CD14-positive monocyte (primary cell): ENCODE measurements around the gene CTRB1. TPM values are rescaled to one million over a fixed set of nuclear protein-coding genes. Genes with fewer than 3 reads are reported as not detected.
A peak's percentile ranks its signal among the peaks of the same experiment; 100 is the strongest.
"Not testable (repeated sequence)": the region's sequence is repeated elsewhere in the genome, so short reads cannot be mapped to it uniquely, and the experiment has no call there.

Experiments
- DNase-seq, 3 donors: peaks; one replicate each; pipeline ENCODE4 v3.0.0-alpha.2; 2011 to 2022
- H2AFZ ChIP-seq: 2 replicates; pipeline ENCODE4 v1.6.0; 2012; ENCODE audit warnings: mild to moderate bottlenecking, low read depth, low read length, inconsistent platforms; ENCODE audit not compliant: insufficient read depth, poor library complexity, severe bottlenecking
- H3K27ac ChIP-seq, 2 donors: 1 replicate in 1 of 2; 2 replicates in 1 of 2; pipeline ENCODE4 v1.5.1; 2012 to 2013; ENCODE audit warnings: low read length in 2 of 2, control low read depth in 1 of 2, inconsistent platforms in 1 of 2, low read depth in 1 of 2, mild to moderate bottlenecking in 1 of 2
- H3K27me3 ChIP-seq, 2 donors: one replicate each; pipeline versions ENCODE4 v1.6.0 to v1.6.1; 2011 to 2013; ENCODE audit warnings: low read length in 2 of 2; ENCODE audit not compliant: control insufficient read depth in 2 of 2, insufficient read depth in 2 of 2
- H3K36me3 ChIP-seq, 2 donors: replicated peaks in 1 of 2; 1 replicate in 1 of 2; 2 replicates in 1 of 2; pipeline versions ENCODE4 v1.5.1 to v1.6.1; 2012 to 2013; ENCODE audit warnings: low read length in 2 of 2, control low read depth in 1 of 2, inconsistent platforms in 1 of 2, mild to moderate bottlenecking in 1 of 2; ENCODE audit not compliant: insufficient read depth in 2 of 2, control insufficient read depth in 1 of 2
- H3K4me1 ChIP-seq, 2 donors: 1 replicate in 1 of 2; 2 replicates in 1 of 2; pipeline versions ENCODE4 v1.5.1 to v1.6.1; 2012 to 2013; ENCODE audit warnings: low read length in 2 of 2, control low read depth in 1 of 2, inconsistent platforms in 1 of 2, mild to moderate bottlenecking in 1 of 2, moderate library complexity in 1 of 2; ENCODE audit not compliant: insufficient read depth in 2 of 2, control insufficient read depth in 1 of 2
- H3K4me2 ChIP-seq: replicated peaks from 2 replicates; pipeline ENCODE3; 2012; ENCODE audit warnings: low read length, moderate library complexity, mild to moderate bottlenecking; ENCODE audit not compliant: poor library complexity, severe bottlenecking; ENCODE audit errors: extremely low read depth
- H3K4me3 ChIP-seq, 3 experiments: fragments of 200-600 bp in 1 of 3; sonication (generic) in 1 of 3; replicated peaks in 1 of 3; 1 replicate in 2 of 3; 2 replicates in 1 of 3; pipeline ENCODE4 v1.5.1; 2011 to 2013; ENCODE audit warnings: low read length in 3 of 3, mild to moderate bottlenecking in 3 of 3, control low read depth in 2 of 3, low read depth in 2 of 3, inconsistent platforms in 1 of 3, moderate library complexity in 1 of 3
- H3K79me2 ChIP-seq: 2 replicates; pipeline ENCODE4 v1.6.0; 2012; ENCODE audit warnings: mild to moderate bottlenecking, control low read depth, inconsistent platforms, low read length, moderate library complexity; ENCODE audit not compliant: insufficient read depth
- H3K9ac ChIP-seq: 2 replicates; pipeline ENCODE4 v1.6.0; 2017; ENCODE audit warnings: low read length, mild to moderate bottlenecking; ENCODE audit not compliant: insufficient read depth, poor library complexity, severe bottlenecking
- H3K9me3 ChIP-seq, 2 donors: replicated peaks in 1 of 2; 1 replicate in 1 of 2; 2 replicates in 1 of 2; pipeline versions ENCODE4 v1.5.1 to v1.6.1; 2012 to 2013; ENCODE audit warnings: low read length in 2 of 2, control low read depth in 1 of 2; ENCODE audit not compliant: control insufficient read depth in 1 of 2, insufficient read depth in 1 of 2
- H4K20me1 ChIP-seq: 2 replicates; pipeline ENCODE4 v1.6.0; 2012; ENCODE audit warnings: mild to moderate bottlenecking, low read length, control low read depth, moderate library complexity; ENCODE audit not compliant: insufficient read depth
- H3K27ac Mint-ChIP-seq, 7 donors: one replicate each; pipeline ENCODE4 v1.8.0; 2020; ENCODE audit warnings: mild to moderate bottlenecking in 7 of 7, mixed read lengths in 7 of 7, moderate library complexity in 6 of 7, inconsistent platforms in 2 of 7
- H3K27me3 Mint-ChIP-seq, 3 donors: one replicate each; pipeline ENCODE4 v1.8.0; 2021 to 2022; ENCODE audit warnings: low read depth in 3 of 3, mild to moderate bottlenecking in 3 of 3, mixed read lengths in 3 of 3, moderate library complexity in 3 of 3, inconsistent platforms in 1 of 3
- H3K36me3 Mint-ChIP-seq, 2 donors: one replicate each; pipeline ENCODE4 v1.8.0; 2020; ENCODE audit warnings: mixed read lengths in 2 of 2, inconsistent platforms in 1 of 2, mild to moderate bottlenecking in 1 of 2
- H3K4me1 Mint-ChIP-seq: one replicate; pipeline ENCODE4 v1.8.0; 2020; ENCODE audit warnings: mild to moderate bottlenecking, mixed read lengths
- H3K4me3 Mint-ChIP-seq, 2 donors: one replicate each; pipeline ENCODE4 v1.8.0; 2020; ENCODE audit warnings: mild to moderate bottlenecking in 2 of 2, mixed read lengths in 2 of 2, moderate library complexity in 1 of 2
- H3K9me3 Mint-ChIP-seq, 7 donors: one replicate each; pipeline ENCODE4 v1.8.0; 2020 to 2022; ENCODE audit warnings: mixed read lengths in 7 of 7, mild to moderate bottlenecking in 6 of 7, moderate library complexity in 6 of 7, inconsistent platforms in 2 of 7
- WGBS: methylation state at CpG from one replicate; pipeline ENCODE4 v1.1.5; 2013; ENCODE audit warnings: missing lambda C conversion rate; ENCODE audit not compliant: insufficient coverage; 5-methylcytosine and 5-hydroxymethylcytosine counted together
- intact Hi-C, 2 donors: fragments of 100-400 bp; cut with micrococcal nuclease; formaldehyde crosslinking; loops; one replicate each; pipeline versions ENCODE4 v1.15.0 to v1.15.1; 2023
- polyA plus RNA-seq, 3 donors: library from polyadenylated mRNA; depleted of rRNA in 1 of 3; unstranded in 2 of 3; stranded (reverse) in 1 of 3; fragments of 300-500 nt in 2 of 3; fragments of >200 nt in 1 of 3; fragmentation: Illumina TruSeq in 2 of 3; gene quantifications; 1 replicate in 2 of 3; 2 replicates in 1 of 3; pipeline ENCODE4 v1.2.3, GENCODE V29; 2012 to 2021
- TF ChIP-seq, protein P1 (sequence below): fragments of 200-600 bp; IDR thresholded peaks from one replicate; pipeline ENCODE4 v1.8.0; 2022; ENCODE audit warnings: antibody characterized with exemption, mild to moderate bottlenecking

The CTRB1 gene
- polyA plus RNA-seq, 3 donors = not detected

DNA sequence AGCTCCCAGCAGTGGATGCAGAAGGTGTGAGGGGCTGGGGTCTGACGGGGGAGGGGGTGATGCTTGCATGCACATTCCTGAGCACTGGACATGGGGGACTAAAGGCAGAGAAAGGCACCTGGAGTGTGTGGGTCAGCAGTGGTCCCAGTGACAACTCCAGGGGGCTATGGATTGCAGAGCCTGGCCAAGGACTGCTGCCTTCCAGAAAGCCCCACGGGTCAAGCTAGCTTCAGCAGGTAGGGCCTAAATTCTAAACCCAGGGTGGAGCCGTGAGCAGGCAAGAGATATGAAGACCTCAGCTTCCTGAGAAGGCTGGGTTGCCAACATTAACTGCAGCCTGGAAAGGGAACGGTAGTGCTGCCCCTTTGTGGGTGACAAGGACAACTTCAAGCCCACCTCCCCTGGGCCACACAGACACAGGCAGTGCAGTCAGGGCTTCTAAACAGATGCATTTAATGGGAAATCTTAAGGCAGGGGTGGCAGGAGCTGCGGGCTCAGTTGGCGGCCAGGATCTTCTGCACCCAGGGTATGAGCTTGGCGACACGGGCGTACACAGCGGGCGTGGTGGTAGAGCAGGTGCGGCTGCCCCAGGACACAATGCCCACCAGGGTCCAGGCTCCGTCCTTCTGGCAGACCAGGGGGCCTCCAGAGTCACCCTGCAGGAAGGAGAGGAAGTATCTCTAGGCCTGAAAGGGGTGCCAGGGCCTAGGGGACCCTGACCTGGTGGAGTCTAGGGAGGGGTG lies 14.9 kb upstream of the CTRB1 start:
- H3K27me3 ChIP-seq = peaks cover 0 to 29% of the 10 kb centered on the region in 2 donors
- H3K36me3 ChIP-seq = no peaks in the 10 kb centered on the region
- H3K4me3 Mint-ChIP-seq = peak overlapping the region in 1 of 2 donors; percentile 53
- H3K9me3 ChIP-seq = no peaks in the 10 kb centered on the region
- peaks cover 0 to 3% (median 0%) of the 10 kb centered on the region in 7 donors for H3K9me3 Mint-ChIP-seq
- H4K20me1 ChIP-seq = no peaks in the 10 kb centered on the region
- H3K27ac Mint-ChIP-seq = no peak overlapping the region
- no peaks in the 10 kb centered on the region for H3K79me2 ChIP-seq
- H3K4me1 Mint-ChIP-seq = peaks cover 4% of the 10 kb centered on the region
- 87% methylated on average over 12 of the region's 13 CpGs for WGBS
- H3K9ac ChIP-seq = no peak overlapping the region
- no peak overlapping the region for H3K4me3 ChIP-seq
- H3K4me1 ChIP-seq = no peaks in the 10 kb centered on the region
- H3K36me3 Mint-ChIP-seq = no peaks in the 10 kb centered on the region
- TF ChIP-seq, protein P1, sequence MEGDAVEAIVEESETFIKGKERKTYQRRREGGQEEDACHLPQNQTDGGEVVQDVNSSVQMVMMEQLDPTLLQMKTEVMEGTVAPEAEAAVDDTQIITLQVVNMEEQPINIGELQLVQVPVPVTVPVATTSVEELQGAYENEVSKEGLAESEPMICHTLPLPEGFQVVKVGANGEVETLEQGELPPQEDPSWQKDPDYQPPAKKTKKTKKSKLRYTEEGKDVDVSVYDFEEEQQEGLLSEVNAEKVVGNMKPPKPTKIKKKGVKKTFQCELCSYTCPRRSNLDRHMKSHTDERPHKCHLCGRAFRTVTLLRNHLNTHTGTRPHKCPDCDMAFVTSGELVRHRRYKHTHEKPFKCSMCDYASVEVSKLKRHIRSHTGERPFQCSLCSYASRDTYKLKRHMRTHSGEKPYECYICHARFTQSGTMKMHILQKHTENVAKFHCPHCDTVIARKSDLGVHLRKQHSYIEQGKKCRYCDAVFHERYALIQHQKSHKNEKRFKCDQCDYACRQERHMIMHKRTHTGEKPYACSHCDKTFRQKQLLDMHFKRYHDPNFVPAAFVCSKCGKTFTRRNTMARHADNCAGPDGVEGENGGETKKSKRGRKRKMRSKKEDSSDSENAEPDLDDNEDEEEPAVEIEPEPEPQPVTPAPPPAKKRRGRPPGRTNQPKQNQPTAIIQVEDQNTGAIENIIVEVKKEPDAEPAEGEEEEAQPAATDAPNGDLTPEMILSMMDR = no peak
- H3K27me3 Mint-ChIP-seq = peaks cover 52 to 78% (median 59%) of the 10 kb centered on the region in 3 donors
- DNase-seq = no peak
- H2AFZ ChIP-seq = no peak overlapping the region
- intact Hi-C loops = no loop called here
- H3K4me2 ChIP-seq = no peak overlapping the region
- H3K27ac ChIP-seq = no peak overlapping the region

- no peak overlapping the region for H3K27ac Mint-ChIP-seq
- Histone ChIP-seq H3K4me3 (no peak overlapping the region), H3K36me3 (no peaks in the 10 kb centered on the region), H3K4me2 (no peak overlapping the region), H3K27me3 (peaks cover 0 to 33% of the 10 kb centered on the region in 2 donors), H3K4me1 (no peaks in the 10 kb centered on the region), H3K9me3 (no peaks in the 10 kb centered on the region), H3K27ac (no peak overlapping the region), H3K9ac (no peak overlapping the region), H2AFZ (no peak overlapping the region), H3K79me2 (no peaks in the 10 kb centered on the region), H4K20me1 (no peaks in the 10 kb centered on the region)
- no peak for DNase-seq
- peaks cover 51 to 75% (median 56%) of the 10 kb centered on the region in 3 donors for H3K27me3 Mint-ChIP-seq
- peaks cover 4% of the 10 kb centered on the region for H3K4me1 Mint-ChIP-seq
- TF ChIP-seq, protein P1 = no peak
- no CpG with 5 or more reads among the region's 6 CpGs for WGBS
- intact Hi-C loops = no loop called here
- peaks cover 0 to 3% (median 0%) of the 10 kb centered on the region in 7 donors for H3K9me3 Mint-ChIP-seq
- no peak overlapping the region for H3K4me3 Mint-ChIP-seq
- H3K36me3 Mint-ChIP-seq = no peaks in the 10 kb centered on the region
Observed at GRCh38 chr16:75204410-75204758, 14.4 kb upstream of the CTRB1 start.

DNA sequence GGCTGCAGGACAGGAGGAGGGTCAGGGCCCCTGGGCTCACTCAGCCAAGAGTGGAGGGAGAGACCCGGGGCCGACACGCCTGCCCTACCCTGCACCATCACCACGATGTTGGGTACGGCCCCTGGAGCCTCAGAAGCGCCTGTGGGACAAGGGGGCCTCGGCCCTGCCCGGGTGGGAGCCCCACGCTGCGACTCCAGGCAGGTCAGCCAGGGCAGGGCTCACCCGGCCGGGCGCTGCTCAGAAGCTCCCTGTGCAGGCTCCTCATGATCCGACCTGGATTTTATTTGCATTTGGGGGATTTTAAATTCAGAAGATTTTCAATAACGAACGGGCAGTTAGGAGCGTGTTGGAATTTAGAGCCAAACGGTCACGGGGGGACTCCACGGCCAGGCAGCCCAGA lies 13.9 kb upstream of the CTRB1 start:
- H3K9me3 Mint-ChIP-seq, H2AFZ ChIP-seq, H3K27ac Mint-ChIP-seq, H3K9ac ChIP-seq, H3K9me3 ChIP-seq, H3K27ac ChIP-seq, H3K36me3 Mint-ChIP-seq, DNase-seq, H3K4me1 Mint-ChIP-seq, H3K79me2 ChIP-seq, H3K4me3 ChIP-seq, H4K20me1 ChIP-seq, H3K4me2 ChIP-seq, H3K4me1 ChIP-seq, H3K36me3 ChIP-seq, intact Hi-C loops, H3K4me3 Mint-ChIP-seq: not testable (repeated sequence)
- peaks cover 49 to 72% (median 53%) of the 10 kb centered on the region in 3 donors for H3K27me3 Mint-ChIP-seq
- no CpG with 5 or more reads among the region's 20 CpGs for WGBS
- H3K27me3 ChIP-seq = peaks cover 0 to 30% of the 10 kb centered on the region in 2 donors
